T-cell (primary cell): Measurements from ENCODE around the gene PFN4. TPM values are rescaled to one million over a fixed set of nuclear protein-coding genes. Genes with fewer than 3 reads are reported as not detected.
A peak's percentile ranks its signal among the peaks of the same experiment; 100 is the strongest.

Experiments
- ATAC-seq, 4 experiments: fragments of 200-7000 bp in 3 of 4; fragments of 150-1000 bp in 1 of 4; cut with Tn5 transposase; replicated peaks in 1 of 4; 1 replicate in 3 of 4; 2 replicates in 1 of 4; pipeline ENCODE4 v1.10.0; 2021; ENCODE audit warnings: moderate library complexity in 3 of 4, mild to moderate bottlenecking in 2 of 4, moderate number of reproducible peaks in 1 of 4
- CTCF ChIA-PET, 2 donors: fragments of 300-600 bp; sonication (Branson Sonifier 250); formaldehyde crosslinking; loops; one replicate each; lab custom pipeline; 2022; ENCODE audit warnings: antibody characterized with exemption in 2 of 2; lab: Charles Lee
- POLR2A ChIA-PET, 2 donors: fragments of 300-600 bp; sonication (Branson Sonifier 250); formaldehyde crosslinking; loops; one replicate each; lab custom pipeline; 2022; ENCODE audit warnings: antibody characterized with exemption in 2 of 2; lab: Charles Lee
- DNase-seq, 35 experiments: peaks; one replicate each; pipeline versions ENCODE4 v3.0.0 to v3.0.0-alpha.2; 2013 to 2023
- H3K27ac ChIP-seq: one replicate; pipeline ENCODE4 v1.5.1; 2013; ENCODE audit warnings: low read length
- H3K27me3 ChIP-seq, 2 experiments: replicated peaks in 1 of 2; 1 replicate in 1 of 2; 2 replicates in 1 of 2; pipeline versions ENCODE4 v1.6.1 to v1.7.0; 2013; ENCODE audit warnings: low read length in 1 of 2, mixed read lengths in 1 of 2; ENCODE audit not compliant: control insufficient read depth in 2 of 2, insufficient read depth in 2 of 2; ENCODE audit errors: extremely low read depth in 1 of 2
- H3K36me3 ChIP-seq, 2 donors: 1 replicate in 1 of 2; 2 replicates in 1 of 2; pipeline versions ENCODE4 v1.6.1 to v1.7.0; 2013; ENCODE audit warnings: low read length in 1 of 2; ENCODE audit not compliant: control insufficient read depth in 2 of 2, insufficient read depth in 1 of 2; ENCODE audit errors: extremely low read depth in 1 of 2
- H3K4me1 ChIP-seq, 2 experiments: 1 replicate in 1 of 2; 2 replicates in 1 of 2; pipeline versions ENCODE4 v1.6.1 to v1.7.0; 2013; ENCODE audit warnings: low read length in 2 of 2, mixed read lengths in 1 of 2; ENCODE audit not compliant: insufficient read depth in 2 of 2, control insufficient read depth in 1 of 2; ENCODE audit errors: extremely low read depth in 1 of 2
- H3K4me3 ChIP-seq, 2 donors: 1 replicate in 1 of 2; 2 replicates in 1 of 2; pipeline versions ENCODE4 v1.5.1 to v1.7.0; 2013; ENCODE audit warnings: mild to moderate bottlenecking in 2 of 2, low read length in 1 of 2, moderate library complexity in 1 of 2; ENCODE audit not compliant: control insufficient read depth in 1 of 2; ENCODE audit errors: extremely low read depth in 1 of 2
- H3K9me3 ChIP-seq: 2 replicates; pipeline ENCODE4 v1.7.0; 2013
- H3K27ac Mint-ChIP-seq, 2 donors: one replicate each; pipeline ENCODE4 v1.8.0; 2020 to 2021; ENCODE audit warnings: mild to moderate bottlenecking in 2 of 2, mixed read lengths in 2 of 2
- H3K27me3 Mint-ChIP-seq, 2 donors: one replicate each; pipeline ENCODE4 v1.8.0; 2021 to 2022; ENCODE audit warnings: mixed read lengths in 2 of 2
- H3K36me3 Mint-ChIP-seq: one replicate; pipeline ENCODE4 v1.8.0; 2021; ENCODE audit warnings: mixed read lengths
- H3K4me1 Mint-ChIP-seq, 3 donors: one replicate each; pipeline ENCODE4 v1.8.0; 2020 to 2022; ENCODE audit warnings: mixed read lengths in 3 of 3, mild to moderate bottlenecking in 1 of 3
- H3K4me3 Mint-ChIP-seq, 3 donors: one replicate each; pipeline ENCODE4 v1.8.0; 2020 to 2022; ENCODE audit warnings: mild to moderate bottlenecking in 3 of 3, mixed read lengths in 3 of 3, moderate library complexity in 3 of 3
- H3K9me3 Mint-ChIP-seq, 3 donors: one replicate each; pipeline ENCODE4 v1.8.0; 2020 to 2022; ENCODE audit warnings: mixed read lengths in 3 of 3
- WGBS: methylation state at CpG from one replicate; pipeline ENCODE4 v1.1.5; 2013; ENCODE audit warnings: missing lambda C conversion rate; ENCODE audit not compliant: insufficient coverage; 5-methylcytosine and 5-hydroxymethylcytosine counted together
- total RNA-seq, 35 experiments: library from RNA in 6 of 35; stranded (reverse) in 6 of 35; fragments of 120-200 nt in 1 of 35; gene quantifications; one replicate each; pipeline versions ENCODE4 v1.2.1 to v1.2.4 and lab custom pipeline; 2013 to 2026

The PFN4 gene
- total RNA-seq, 5 donors from 2014 or later (not counting 1 experiment from before 2014, with no cell fraction given): 0.28 to 0.49 TPM; not detected in 3

DNA sequence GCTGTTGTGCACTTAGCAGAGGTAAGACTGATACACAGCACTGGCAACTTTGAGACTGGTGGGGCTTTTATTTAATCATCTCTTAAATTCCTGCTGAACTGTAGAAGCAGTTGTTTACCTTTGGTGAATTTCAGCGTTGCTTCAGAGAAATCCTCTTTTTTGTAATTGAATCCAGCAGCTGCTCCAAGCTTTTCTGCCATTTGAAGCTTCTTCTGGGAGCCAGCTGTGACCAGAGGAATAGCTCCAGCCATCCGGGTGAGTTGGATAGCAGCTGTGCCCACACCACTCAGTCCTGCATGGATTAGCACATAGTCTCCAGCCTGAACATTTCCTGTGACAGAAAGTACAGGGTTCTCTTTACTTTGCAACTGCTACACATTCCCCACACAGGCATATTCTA is 42.4 kb downstream of the PFN4 start:
- H3K27ac ChIP-seq: no peak overlapping the region
- H3K27me3 ChIP-seq: peaks cover 0 to 3% of the 10 kb centered on the region in 2 experiments
- 100% methylated on average over 2 of the region's 2 CpGs for WGBS
- peaks cover 5% of the 10 kb centered on the region for H3K36me3 Mint-ChIP-seq
- ChIA-PET POLR2A (no interaction called here), CTCF (interaction anchor here in 1 of 2 donors (0.8 to 1.1 kb wide), 2 partner anchors 256 kb away, joined by 4 to 6 read pairs; no protein-coding TSS in a partner anchor)
- H3K27ac Mint-ChIP-seq: no peak overlapping the region
- no peaks in the 10 kb centered on the region for H3K9me3 ChIP-seq
- no peak overlapping the region for H3K4me3 ChIP-seq
- H3K9me3 Mint-ChIP-seq: no peaks in the 10 kb centered on the region
- H3K4me1 Mint-ChIP-seq: peaks cover 25 to 31% (median 28%) of the 10 kb centered on the region in 3 donors
- ATAC-seq (no peak), DNase-seq (no peak)
- H3K36me3 ChIP-seq: peaks cover 0 to 4% of the 10 kb centered on the region in 2 donors
- H3K27me3 Mint-ChIP-seq: no peaks in the 10 kb centered on the region
- H3K4me3 Mint-ChIP-seq: no peak overlapping the region
- H3K4me1 ChIP-seq: peaks cover 6 to 36% of the 10 kb centered on the region in 2 experiments

DNA sequence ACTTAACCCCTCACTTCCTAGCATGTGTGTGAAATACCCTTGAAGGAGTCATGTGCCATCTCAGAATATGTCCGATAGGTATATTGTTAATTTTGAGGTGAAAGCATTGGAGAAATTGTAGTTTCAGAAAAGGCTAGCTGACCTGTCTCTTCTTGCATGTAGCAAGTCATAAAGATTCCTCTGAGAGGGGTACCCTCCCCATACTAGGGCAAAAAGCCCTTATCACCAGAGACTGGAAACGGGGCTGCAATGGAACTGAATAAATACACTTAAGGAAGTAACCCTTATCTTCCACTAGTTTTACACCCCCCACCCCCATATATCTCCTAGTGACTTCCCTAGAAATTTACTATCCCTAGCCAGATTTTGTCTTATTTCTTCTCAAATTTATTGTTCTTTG is 45.3 kb downstream of the PFN4 start:
- Mint-ChIP-seq H3K9me3 (no peaks in the 10 kb centered on the region), H3K27ac (peak overlapping the region; percentile 80 to 84), H3K27me3 (no peaks in the 10 kb centered on the region), H3K4me3 (peak overlapping the region; percentile 96 to 100 (median 98)), H3K4me1 (peaks cover 26 to 33% (median 31%) of the 10 kb centered on the region in 3 donors), H3K36me3 (peaks cover 12% of the 10 kb centered on the region)
- H3K27me3 ChIP-seq: no peaks in the 10 kb centered on the region
- peak overlapping the region; percentile 77 for H3K27ac ChIP-seq
- ChIA-PET CTCF (interaction anchor here in 1 of 2 donors (0.7 to 1.0 kb wide), 2 partner anchors 12 to 253 kb away, joined by 3 to 7 read pairs; no protein-coding TSS in a partner anchor), POLR2A (no interaction called here)
- H3K4me1 ChIP-seq: peaks cover 7 to 25% of the 10 kb centered on the region in 2 experiments
- no peaks in the 10 kb centered on the region for H3K9me3 ChIP-seq
- DNase-seq: no peak
- H3K4me3 ChIP-seq: no peak overlapping the region
- peaks cover 0 to 11% of the 10 kb centered on the region in 2 donors for H3K36me3 ChIP-seq
- 100% methylated on average over 1 of the region's 2 CpGs for WGBS
- no peak for ATAC-seq

DNA sequence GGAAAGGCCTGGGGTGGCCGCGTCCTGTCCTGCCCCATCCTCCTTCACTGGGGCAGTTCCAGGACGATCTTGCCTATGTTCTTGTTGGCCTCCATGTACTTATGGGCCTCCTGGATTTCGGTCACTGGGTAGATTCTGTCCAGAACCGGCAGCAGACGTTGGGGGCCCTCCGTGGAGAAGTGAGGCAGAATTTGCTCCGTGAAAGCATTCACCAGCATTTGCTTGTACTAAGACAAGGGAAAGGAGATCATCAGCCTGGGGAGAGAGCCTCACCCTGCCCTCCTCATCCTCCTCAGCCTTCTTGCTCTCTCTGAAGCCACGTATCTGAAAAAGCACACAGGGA is 45.6 kb downstream of the PFN4 start:
- Mint-ChIP-seq H3K9me3 (no peaks in the 10 kb centered on the region), H3K36me3 (peaks cover 15% of the 10 kb centered on the region), H3K27me3 (no peaks in the 10 kb centered on the region), H3K4me1 (peaks cover 26 to 35% (median 34%) of the 10 kb centered on the region in 3 donors), H3K4me3 (peak overlapping the region; percentile 96 to 100 (median 98)), H3K27ac (peak overlapping the region; percentile 80 to 84)
- Histone ChIP-seq H3K4me3 (peak overlapping the region; percentile 42 to 97), H3K9me3 (no peaks in the 10 kb centered on the region), H3K4me1 (peaks cover 7 to 25% of the 10 kb centered on the region in 2 experiments), H3K36me3 (peaks cover 0 to 15% of the 10 kb centered on the region in 2 donors), H3K27ac (peak overlapping the region; percentile 77), H3K27me3 (no peaks in the 10 kb centered on the region)
- ATAC-seq (no peak), DNase-seq (no peak)
- ChIA-PET CTCF (interaction anchor here in 1 of 2 donors (1.2 to 1.4 kb wide), 2 partner anchors 7 to 10 kb away, joined by 3 to 6 read pairs; partner anchors contain the start of gene TP53I3), POLR2A (interaction anchor here in 1 of 2 donors (0.6 to 1.5 kb wide), 2 partner anchors 30 to 716 kb away, joined by 3 to 26 read pairs; partner anchors contain the start of gene WDCP)
- WGBS: 46% methylated on average over 6 of the region's 9 CpGs

DNA sequence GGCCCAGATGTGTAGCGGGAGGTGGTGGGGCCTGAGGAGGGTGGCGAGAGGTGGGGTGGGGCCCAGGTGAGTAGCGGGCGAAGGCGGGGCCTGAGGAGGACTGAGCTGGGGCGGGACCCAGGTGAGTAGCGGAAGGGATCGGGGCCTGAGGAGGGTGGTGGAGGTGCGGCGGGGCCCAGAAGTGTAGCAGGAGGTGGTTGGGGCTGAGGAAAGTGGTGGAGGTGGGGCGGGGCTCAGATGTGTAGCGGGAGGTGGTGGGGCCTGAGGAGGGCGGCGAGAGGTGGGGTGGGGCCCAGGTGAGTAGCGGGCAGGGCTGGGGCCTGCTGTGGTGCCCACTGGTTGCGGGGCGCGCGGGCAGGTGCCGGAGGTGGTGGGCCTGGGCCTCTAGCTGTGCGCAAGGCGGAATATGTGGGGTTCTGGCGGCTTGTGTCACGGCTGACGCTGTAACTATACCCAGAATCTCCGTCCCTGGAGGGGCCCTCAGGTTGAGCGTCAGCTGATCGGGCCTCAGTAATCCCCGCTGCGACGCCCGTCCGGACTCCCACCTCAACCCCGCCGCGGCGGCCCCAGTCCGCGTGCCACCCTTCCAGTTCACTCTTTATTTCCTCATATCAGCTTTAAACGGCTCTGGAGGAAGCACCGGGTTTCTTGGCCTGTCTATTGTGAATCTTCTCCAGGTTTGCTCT is 46.1 kb downstream of the PFN4 start:
- ChIA-PET CTCF (interaction anchor here (0.7 to 2.3 kb wide), 11 partner anchors 8 to 252 kb away, joined by 3 to 20 read pairs (median 4); partner anchors contain the start of genes ATAD2B (in 2 of the 2), FKBP1B (in 1 of the 2), TP53I3 (in 1 of the 2) and WDCP (in 1 of the 2)), POLR2A (interaction anchor here (0.6 to 1.8 kb wide), 10 partner anchors 11 to 717 kb away, joined by 3 to 26 read pairs (median 4); partner anchors contain the start of genes ATAD2B (in 1 of the 2), FKBP1B (in 1 of the 2) and WDCP (in 1 of the 2))
- WGBS: 2% methylated on average over 41 of the region's 41 CpGs
- ATAC-seq (peak in 2 of 4 experiments; percentile 1 to 25), DNase-seq (peak in 4 of 35 experiments; percentile 3 to 16 (median 10))
- Histone ChIP-seq H3K36me3 (peaks cover 0 to 16% of the 10 kb centered on the region in 2 donors), H3K27ac (peak overlapping the region; percentile 77), H3K4me1 (peaks cover 7 to 25% of the 10 kb centered on the region in 2 experiments), H3K9me3 (no peaks in the 10 kb centered on the region), H3K4me3 (peak overlapping the region; percentile 42 to 97), H3K27me3 (no peaks in the 10 kb centered on the region)
- Mint-ChIP-seq H3K27ac (peak overlapping the region; percentile 98 to 100), H3K4me3 (peak overlapping the region; percentile 96 to 100 (median 98)), H3K4me1 (peaks cover 31 to 39% (median 38%) of the 10 kb centered on the region in 3 donors), H3K27me3 (no peaks in the 10 kb centered on the region), H3K9me3 (no peaks in the 10 kb centered on the region), H3K36me3 (peaks cover 19% of the 10 kb centered on the region)

DNA sequence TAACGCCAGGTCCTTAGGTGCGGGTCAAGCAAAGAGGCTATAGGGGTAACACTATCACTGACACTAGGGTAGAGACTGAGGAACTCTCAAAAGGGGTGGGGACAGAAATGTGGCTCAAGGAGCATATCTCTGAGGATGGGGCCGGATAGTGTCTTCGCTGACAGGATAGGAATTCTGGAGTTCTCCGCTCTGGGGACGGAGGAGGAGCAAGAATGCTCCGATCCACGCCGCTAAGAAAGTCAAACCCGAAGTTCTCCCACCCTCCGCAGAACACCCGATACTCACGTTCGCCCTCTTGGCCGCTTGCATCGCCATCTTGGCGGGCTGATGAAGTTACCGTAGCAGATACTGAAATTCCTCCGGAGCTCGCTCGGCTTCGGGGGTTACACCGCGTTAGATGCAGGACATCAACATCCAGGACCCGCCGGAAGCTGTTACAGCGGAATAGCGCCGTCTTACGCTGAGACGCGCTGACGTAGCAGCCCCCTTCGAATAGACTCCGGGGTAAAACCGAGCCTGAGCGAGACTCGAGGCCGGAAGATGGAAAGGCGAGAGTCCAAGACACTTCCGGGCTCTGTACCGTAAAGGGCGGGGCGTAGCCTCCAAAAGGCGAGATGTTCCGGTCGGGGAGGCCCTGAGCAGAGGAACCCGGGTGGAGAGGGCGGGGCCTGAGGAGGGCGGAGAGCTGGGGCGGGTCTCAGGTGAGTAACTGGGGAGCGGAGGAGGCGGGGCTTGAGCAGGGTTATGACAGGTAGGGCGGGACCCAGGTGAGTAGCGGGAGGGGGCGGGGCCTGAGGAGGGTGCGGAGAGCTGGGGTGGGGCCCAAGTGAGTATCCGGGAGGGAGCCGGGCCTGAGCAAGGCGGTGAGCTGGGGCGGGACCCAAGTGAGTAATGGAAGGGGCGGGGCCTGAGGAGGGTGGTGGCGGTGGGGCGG is 47.0 kb downstream of the PFN4 start, which contains the start of gene SF3B6:
Gene SF3B6, minus strand, starts transcription at position 412 of the 934 bp plus-strand sequence. Its CDS starts 97 bp downstream, at position 315.
- peaks cover 0 to 21% of the 10 kb centered on the region in 2 donors for H3K36me3 ChIP-seq
- peak within 1 kb of the TSS; percentile 94 for H3K27ac ChIP-seq
- no peaks in the 10 kb centered on the region for H3K9me3 ChIP-seq
- Mint-ChIP-seq H3K36me3 (peaks cover 16% of the 10 kb centered on the region), H3K27ac (peak within 1 kb of the TSS; percentile 98 to 100), H3K4me1 (peaks cover 33 to 39% (median 38%) of the 10 kb centered on the region in 3 donors), H3K4me3 (peak within 1 kb of the TSS; percentile 96 to 100 (median 98)), H3K9me3 (no peaks in the 10 kb centered on the region), H3K27me3 (no peaks in the 10 kb centered on the region)
- H3K27me3 ChIP-seq: no peaks in the 10 kb centered on the region
- under 1% methylated on average over 57 of the region's 64 CpGs for WGBS
- POLR2A ChIA-PET: interaction anchor here (0.5 to 1.8 kb wide), 12 partner anchors 10 to 662 kb away, joined by 3 to 26 read pairs (median 4); partner anchors contain the start of genes ATAD2B (in 1 of the 2), FKBP1B (in 1 of the 2) and WDCP (in 1 of the 2)
- DNase-seq: peak; percentile 98 to 100 (median 100)
- CTCF ChIA-PET: interaction anchor here (0.6 to 2.3 kb wide), 13 partner anchors 9 to 1350 kb away, joined by 3 to 20 read pairs (median 4); partner anchors contain the start of genes ATAD2B (in 2 of the 2), FKBP1B (in 1 of the 2), TP53I3 (in 1 of the 2) and WDCP (in 1 of the 2)
- H3K4me3 ChIP-seq: peak within 1 kb of the TSS; percentile 93 to 97
- peak; percentile 84 to 88 (median 86) for ATAC-seq
- H3K4me1 ChIP-seq: peaks cover 7 to 25% of the 10 kb centered on the region in 2 experiments
